ENCODE measurements around the gene CD46. TPM values are rescaled to one million over a fixed set of nuclear protein-coding genes. Genes with fewer than 3 reads are reported as not detected.
"Not testable (repeated sequence)": the region's sequence is repeated elsewhere in the genome, so short reads cannot be mapped to it uniquely, and the experiment has no call there.

The CD46 gene
- total RNA-seq, 1 donor from 2014 or later: 97.3 TPM

DNA sequence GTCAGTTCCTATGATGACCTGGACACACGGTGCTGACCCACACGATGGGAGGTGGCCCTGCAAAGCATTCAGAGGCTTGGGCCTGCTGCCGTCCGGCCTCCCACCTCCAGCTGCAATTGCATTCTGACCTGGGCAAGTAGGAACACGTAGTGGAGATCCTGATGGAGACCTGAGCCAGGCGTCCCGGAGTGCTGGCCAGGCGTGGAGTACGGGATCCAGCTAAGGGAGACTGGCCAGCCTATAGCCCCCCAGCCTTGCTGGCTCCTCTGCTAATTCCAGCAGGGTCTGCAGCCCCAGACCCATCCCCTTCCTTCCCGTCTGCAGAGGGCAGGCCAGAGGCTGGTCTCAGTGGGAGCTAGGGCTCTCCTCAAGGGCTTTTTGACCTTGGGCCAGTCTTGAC, 11.2 kb downstream of the CD46 start:
- Mint-ChIP-seq H3K4me1 (ENCODE audit: unreplicated experiment) (no peaks in the 10 kb centered on the region), H3K27ac (ENCODE audit: unreplicated experiment) (no peak overlapping the region), H3K27me3 (ENCODE audit: unreplicated experiment) (no peaks in the 10 kb centered on the region), H3K9me3 (ENCODE audit: unreplicated experiment) (no peaks in the 10 kb centered on the region), H3K36me3 (ENCODE audit: unreplicated experiment) (peaks cover 52% of the 10 kb centered on the region), H3K4me3 (ENCODE audit: unreplicated experiment) (no peak overlapping the region)
- no peak for DNase-seq (ENCODE audit: extremely low spot score, unreplicated experiment)
- TF ChIP-seq, protein P1, sequence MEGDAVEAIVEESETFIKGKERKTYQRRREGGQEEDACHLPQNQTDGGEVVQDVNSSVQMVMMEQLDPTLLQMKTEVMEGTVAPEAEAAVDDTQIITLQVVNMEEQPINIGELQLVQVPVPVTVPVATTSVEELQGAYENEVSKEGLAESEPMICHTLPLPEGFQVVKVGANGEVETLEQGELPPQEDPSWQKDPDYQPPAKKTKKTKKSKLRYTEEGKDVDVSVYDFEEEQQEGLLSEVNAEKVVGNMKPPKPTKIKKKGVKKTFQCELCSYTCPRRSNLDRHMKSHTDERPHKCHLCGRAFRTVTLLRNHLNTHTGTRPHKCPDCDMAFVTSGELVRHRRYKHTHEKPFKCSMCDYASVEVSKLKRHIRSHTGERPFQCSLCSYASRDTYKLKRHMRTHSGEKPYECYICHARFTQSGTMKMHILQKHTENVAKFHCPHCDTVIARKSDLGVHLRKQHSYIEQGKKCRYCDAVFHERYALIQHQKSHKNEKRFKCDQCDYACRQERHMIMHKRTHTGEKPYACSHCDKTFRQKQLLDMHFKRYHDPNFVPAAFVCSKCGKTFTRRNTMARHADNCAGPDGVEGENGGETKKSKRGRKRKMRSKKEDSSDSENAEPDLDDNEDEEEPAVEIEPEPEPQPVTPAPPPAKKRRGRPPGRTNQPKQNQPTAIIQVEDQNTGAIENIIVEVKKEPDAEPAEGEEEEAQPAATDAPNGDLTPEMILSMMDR (IDR thresholded peaks at IDR 0.05): no peak

DNA sequence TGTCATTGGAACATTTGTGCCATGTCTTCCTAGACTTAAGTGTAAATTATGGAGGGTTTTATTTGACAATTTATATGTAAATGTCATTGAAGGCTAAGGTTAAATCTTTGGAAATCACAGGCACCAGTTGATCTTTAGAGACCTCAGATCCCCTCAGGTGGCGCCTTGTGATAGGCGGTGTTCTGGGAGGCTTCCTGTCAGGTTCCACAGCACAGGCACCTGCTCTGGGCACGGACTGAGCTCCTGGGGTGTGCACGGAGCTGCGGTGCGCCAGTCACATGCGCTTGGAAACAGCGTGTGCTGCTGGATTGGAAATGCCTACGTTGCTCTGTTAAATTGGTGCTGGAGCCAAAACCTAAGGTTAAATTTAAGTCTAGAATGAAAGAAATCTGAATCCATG, 12.1 kb downstream of the CD46 start:
- no peak overlapping the region for H3K27ac Mint-ChIP-seq (ENCODE audit: unreplicated experiment)
- TF ChIP-seq, protein P1 (IDR thresholded peaks at IDR 0.05): no peak
- H3K9me3 Mint-ChIP-seq (ENCODE audit: unreplicated experiment): no peaks in the 10 kb centered on the region
- H3K4me1 Mint-ChIP-seq (ENCODE audit: unreplicated experiment): no peaks in the 10 kb centered on the region
- H3K27me3 Mint-ChIP-seq (ENCODE audit: unreplicated experiment): no peaks in the 10 kb centered on the region
- DNase-seq (ENCODE audit: extremely low spot score, unreplicated experiment): no peak
- peaks cover 54% of the 10 kb centered on the region for H3K36me3 Mint-ChIP-seq (ENCODE audit: unreplicated experiment)
- no peak overlapping the region for H3K4me3 Mint-ChIP-seq (ENCODE audit: unreplicated experiment)

DNA sequence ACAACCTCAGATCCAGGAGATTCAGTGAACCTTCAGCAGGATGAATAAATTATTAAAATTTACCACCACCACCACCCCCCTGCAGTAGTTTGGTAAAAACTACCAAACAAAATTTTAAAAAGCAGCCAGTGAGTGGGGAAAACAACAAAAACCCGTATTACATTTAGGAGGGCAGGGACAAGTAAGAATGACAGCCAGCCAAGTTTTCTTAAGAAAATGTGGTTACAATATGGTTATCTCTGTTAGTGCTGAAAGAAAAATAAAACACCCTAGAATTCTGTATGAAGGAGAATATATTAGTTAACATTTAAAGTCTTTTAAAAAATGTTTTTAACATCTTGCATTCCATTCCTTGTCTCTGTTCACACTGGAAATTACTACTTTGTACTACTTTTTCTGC, 14.7 kb downstream of the CD46 start:
- Mint-ChIP-seq H3K9me3 (ENCODE audit: unreplicated experiment) (peaks cover 3% of the 10 kb centered on the region), H3K27me3 (ENCODE audit: unreplicated experiment) (no peaks in the 10 kb centered on the region), H3K27ac (ENCODE audit: unreplicated experiment) (no peak overlapping the region), H3K4me3 (ENCODE audit: unreplicated experiment) (no peak overlapping the region), H3K4me1 (ENCODE audit: unreplicated experiment) (no peaks in the 10 kb centered on the region), H3K36me3 (ENCODE audit: unreplicated experiment) (peaks cover 49% of the 10 kb centered on the region)
- DNase-seq (ENCODE audit: extremely low spot score, unreplicated experiment): no peak
- TF ChIP-seq, protein P1 (IDR thresholded peaks at IDR 0.05): no peak

DNA sequence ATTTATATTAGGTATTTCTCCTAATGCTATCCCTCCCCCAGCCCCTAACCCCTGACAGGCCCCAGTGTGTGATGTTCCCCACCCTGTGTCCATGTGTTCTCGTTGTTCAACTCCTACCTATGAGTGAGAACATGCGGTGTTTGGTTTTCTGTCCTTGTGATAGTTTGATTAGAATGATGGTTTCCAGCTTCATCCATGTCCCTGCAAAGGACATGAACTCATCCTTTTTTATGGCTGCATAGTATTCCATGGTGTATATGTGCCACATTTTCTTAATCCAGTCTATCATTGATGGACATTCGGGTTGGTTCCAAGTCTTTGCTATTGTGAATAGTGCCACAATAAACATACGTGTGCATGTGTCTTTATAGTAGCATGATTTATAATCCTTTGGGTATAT, 18.7 kb downstream of the CD46 start:
- peaks cover 57% of the 10 kb centered on the region for H3K36me3 Mint-ChIP-seq (ENCODE audit: unreplicated experiment)
- H3K27ac Mint-ChIP-seq (ENCODE audit: unreplicated experiment); H3K4me3 Mint-ChIP-seq (ENCODE audit: unreplicated experiment): not testable (repeated sequence)

DNA sequence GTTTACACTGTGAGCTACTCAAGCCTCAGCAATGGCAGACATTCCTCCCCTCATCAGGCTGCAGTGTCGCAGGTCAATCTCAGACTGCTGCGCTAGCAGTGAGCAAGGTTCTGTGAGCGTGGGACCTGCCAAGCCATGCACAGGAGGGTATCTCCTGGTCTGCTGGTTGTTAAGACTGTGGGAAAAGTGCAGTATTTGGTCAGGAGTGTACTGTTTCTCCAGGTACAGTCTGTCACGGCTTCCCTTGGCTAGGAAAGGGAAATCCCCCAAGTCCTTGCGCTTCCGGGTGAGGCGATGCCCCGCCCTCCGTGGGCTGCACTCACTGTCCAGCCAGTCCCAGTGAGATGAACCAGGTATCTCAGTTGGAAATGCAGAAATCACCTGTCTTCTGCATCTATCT, 24.2 kb downstream of the CD46 start:
- H3K27me3 Mint-ChIP-seq (ENCODE audit: unreplicated experiment); H3K27ac Mint-ChIP-seq (ENCODE audit: unreplicated experiment); DNase-seq (ENCODE audit: extremely low spot score, unreplicated experiment); H3K4me3 Mint-ChIP-seq (ENCODE audit: unreplicated experiment); H3K4me1 Mint-ChIP-seq (ENCODE audit: unreplicated experiment): not testable (repeated sequence)
- Mint-ChIP-seq H3K36me3 (ENCODE audit: unreplicated experiment) (peaks cover 55% of the 10 kb centered on the region), H3K9me3 (ENCODE audit: unreplicated experiment) (peaks cover 21% of the 10 kb centered on the region)

More for the DNA sequence above, 18.7 kb downstream of the CD46 start:
- H3K27me3 Mint-ChIP-seq (ENCODE audit: unreplicated experiment); H3K4me1 Mint-ChIP-seq (ENCODE audit: unreplicated experiment); DNase-seq (ENCODE audit: extremely low spot score, unreplicated experiment): not testable (repeated sequence)
- H3K9me3 Mint-ChIP-seq (ENCODE audit: unreplicated experiment): peaks cover 16% of the 10 kb centered on the region

DNA sequence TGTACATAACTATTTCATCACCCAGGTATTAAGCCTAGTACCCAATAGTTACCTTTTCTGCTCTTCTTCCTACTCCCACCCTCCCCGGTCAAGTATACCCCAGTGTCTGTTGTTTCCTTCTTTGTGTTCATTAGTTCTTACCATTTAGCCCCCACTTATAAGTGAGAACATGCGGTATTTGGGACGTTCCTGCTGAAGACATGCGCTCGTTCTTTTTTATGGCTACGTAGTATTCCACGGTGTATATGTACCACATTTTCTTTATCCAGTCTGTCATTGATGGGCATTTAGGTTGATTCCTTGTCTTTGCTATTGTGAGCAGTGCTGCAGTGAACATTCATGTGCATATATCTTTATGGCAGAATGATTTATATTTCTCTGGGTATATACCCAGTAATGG, 25.6 kb downstream of the CD46 start:
- Mint-ChIP-seq H3K4me1 (ENCODE audit: unreplicated experiment) (peaks cover 13% of the 10 kb centered on the region), H3K36me3 (ENCODE audit: unreplicated experiment) (peaks cover 44% of the 10 kb centered on the region), H3K9me3 (ENCODE audit: unreplicated experiment) (peaks cover 10% of the 10 kb centered on the region)
- H3K27me3 Mint-ChIP-seq (ENCODE audit: unreplicated experiment); H3K27ac Mint-ChIP-seq (ENCODE audit: unreplicated experiment); DNase-seq (ENCODE audit: extremely low spot score, unreplicated experiment); H3K4me3 Mint-ChIP-seq (ENCODE audit: unreplicated experiment): not testable (repeated sequence)

DNA sequence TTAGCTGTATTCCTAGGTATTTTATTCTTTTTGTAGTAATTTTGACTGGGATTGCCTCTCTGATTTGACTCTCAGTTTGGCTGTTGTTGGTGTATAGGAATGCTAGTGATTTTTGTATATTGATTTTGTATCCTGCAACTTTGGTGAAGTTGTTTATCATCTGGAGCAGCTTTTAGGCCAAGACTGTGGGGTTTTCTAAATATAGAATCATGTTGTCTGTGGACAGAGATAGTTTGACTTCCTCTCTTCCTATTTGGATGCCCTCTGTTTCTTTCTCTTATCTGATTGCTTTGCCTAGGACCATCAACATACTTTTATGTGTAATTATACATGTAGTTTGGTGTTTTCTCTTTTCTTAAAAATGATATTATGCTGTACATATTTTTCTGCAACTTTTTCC, 27.2 kb downstream of the CD46 start:
- Mint-ChIP-seq H3K4me3 (ENCODE audit: unreplicated experiment) (no peak overlapping the region), H3K27ac (ENCODE audit: unreplicated experiment) (no peak overlapping the region), H3K4me1 (ENCODE audit: unreplicated experiment) (peaks cover 13% of the 10 kb centered on the region), H3K36me3 (ENCODE audit: unreplicated experiment) (peaks cover 34% of the 10 kb centered on the region), H3K9me3 (ENCODE audit: unreplicated experiment) (peaks cover 7% of the 10 kb centered on the region), H3K27me3 (ENCODE audit: unreplicated experiment) (no peaks in the 10 kb centered on the region)
- no peak for DNase-seq (ENCODE audit: extremely low spot score, unreplicated experiment)
- TF ChIP-seq, protein P1 (IDR thresholded peaks at IDR 0.05): no peak
